ENCODE results near the gene MRPL21.

Gene MRPL21

GRCh38 chr11:68938816-68939582 is 35.4 kb upstream of the MRPL21 start:
- H3K27ac ChIP-seq: no peak overlapping the region
- TF ChIP-seq ZFX (IDR thresholded peaks at IDR 0.05) (no peak), CTCF (conservative IDR thresholded peaks at IDR 0.05) (no peak)

DNA sequence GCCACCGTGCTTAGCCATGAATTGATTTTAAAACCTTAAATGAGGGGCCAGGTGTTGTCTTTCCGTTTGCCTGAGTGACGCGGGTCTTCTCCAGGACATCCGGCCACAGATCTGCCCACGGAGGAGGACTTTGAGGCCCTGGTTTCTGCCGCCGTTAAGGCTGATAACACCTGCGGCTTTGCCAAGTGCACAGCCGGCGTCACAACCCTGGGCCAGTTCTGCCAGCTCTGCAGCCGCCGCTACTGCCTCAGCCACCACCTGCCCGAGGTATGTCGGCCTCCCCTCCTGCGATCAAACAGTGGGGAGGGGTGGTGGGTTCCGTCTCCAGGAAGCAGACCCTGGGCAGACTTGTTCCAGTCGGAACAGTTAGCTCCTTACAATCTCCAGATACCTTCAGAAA is 34.5 kb upstream of the MRPL21 start:
- TF ChIP-seq ZFX (IDR thresholded peaks at IDR 0.05): no peak
- no peak for TF ChIP-seq CTCF (conservative IDR thresholded peaks at IDR 0.05)
- H3K27ac ChIP-seq: no peak overlapping the region

DNA sequence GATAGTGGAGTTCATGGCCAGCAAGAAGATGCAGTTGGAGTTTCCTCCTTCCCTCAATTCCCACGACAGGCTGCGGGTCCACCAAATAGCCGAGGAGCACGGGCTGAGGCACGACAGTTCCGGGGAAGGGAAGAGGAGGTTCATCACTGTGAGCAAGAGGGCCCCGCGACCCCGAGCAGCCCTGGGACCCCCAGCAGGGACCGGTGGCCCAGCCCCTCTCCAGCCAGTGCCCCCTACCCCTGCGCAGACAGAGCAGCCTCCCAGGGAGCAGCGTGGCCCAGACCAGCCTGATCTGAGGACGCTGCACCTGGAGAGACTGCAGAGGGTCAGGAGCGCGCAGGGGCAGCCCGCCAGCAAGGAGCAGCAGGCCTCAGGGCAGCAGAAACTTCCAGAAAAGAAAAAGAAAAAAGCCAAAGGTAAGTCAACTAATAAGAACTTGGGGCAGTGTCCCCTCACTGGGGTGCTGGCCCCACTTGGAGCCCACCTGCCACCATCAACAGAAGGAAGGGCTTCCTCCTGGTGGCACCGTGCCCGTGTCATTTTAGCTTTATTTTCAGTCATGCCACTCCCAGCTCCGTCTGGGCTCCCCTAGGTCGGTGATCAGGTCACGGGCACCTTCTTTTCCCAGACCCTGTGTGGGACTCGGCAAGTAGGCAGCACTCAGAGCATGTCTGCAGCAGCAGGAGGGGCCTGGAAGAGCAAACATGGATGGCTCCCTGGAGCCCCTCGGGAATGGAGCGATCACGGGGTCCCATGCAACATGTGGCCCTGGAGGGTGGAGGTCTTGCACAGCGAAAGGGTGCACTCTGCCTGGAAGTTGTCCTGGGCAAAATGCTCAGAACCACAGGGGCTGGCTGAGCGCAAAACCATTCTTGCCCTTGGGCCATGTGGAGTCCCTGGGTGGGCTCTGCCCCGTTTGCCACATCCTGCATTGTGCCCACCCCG is 33.3 kb upstream of the MRPL21 start:
- no peak overlapping the region for H3K27ac ChIP-seq
- TF ChIP-seq CTCF (conservative IDR thresholded peaks at IDR 0.05) (no peak), ZFX (IDR thresholded peaks at IDR 0.05) (no peak)

DNA sequence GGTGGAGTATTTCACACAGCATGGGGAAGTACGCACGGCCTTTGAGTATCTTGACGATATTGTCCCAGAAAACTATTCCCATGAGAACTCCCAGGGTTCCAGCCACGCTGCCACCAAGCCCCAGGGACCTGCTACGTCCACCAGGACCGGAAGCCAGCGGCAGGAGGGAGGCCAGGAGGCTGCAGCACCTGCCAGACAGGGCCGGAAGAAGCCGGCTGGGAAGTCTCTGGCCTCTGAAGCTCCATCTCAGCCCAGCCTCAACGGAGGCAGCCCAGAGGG is 32.7 kb upstream of the MRPL21 start:
- no peak overlapping the region for H3K27ac ChIP-seq
- no peak for TF ChIP-seq ZFX (IDR thresholded peaks at IDR 0.05)
- TF ChIP-seq CTCF (conservative IDR thresholded peaks at IDR 0.05): no peak

- TF ChIP-seq ZFX (IDR thresholded peaks at IDR 0.05) (no peak), CTCF (conservative IDR thresholded peaks at IDR 0.05) (no peak)
- no peak overlapping the region for H3K27ac ChIP-seq
These were observed 32.1 kb upstream of the MRPL21 start for GRCh38 chr11:68935516-68936357.

- TF ChIP-seq ZFX (IDR thresholded peaks at IDR 0.05) (no peak), CTCF (conservative IDR thresholded peaks at IDR 0.05) (no peak)
- H3K27ac ChIP-seq: no peak overlapping the region
These were observed 31.4 kb upstream of the MRPL21 start for GRCh38 chr11:68935066-68935465.

Measured in C4-2B (cell line).